HEK293 (cell line): Measurements from ENCODE around the gene PLXNA2.

ENCODE experiments used
- CTCF ChIP-seq: fragments of 450-650 bp; formaldehyde crosslinking; IDR thresholded peaks from 2 replicates; pipeline ENCODE4 v1.5.1; 2016; ENCODE audit warnings: missing biosample characterization, missing genetic modification characterization
- KLF1 ChIP-seq: fragments of 450-650 bp; formaldehyde crosslinking; IDR thresholded peaks from 2 replicates; pipeline ENCODE4 v1.5.1; 2016; ENCODE audit warnings: missing biosample characterization, missing genetic modification characterization
- REPIN1 ChIP-seq: fragments of 450-650 bp; formaldehyde crosslinking; IDR thresholded peaks from 2 replicates; pipeline ENCODE4 v1.5.1; 2017; ENCODE audit warnings: missing biosample characterization, missing genetic modification characterization, low read depth
- ZNF146 ChIP-seq: fragments of 450-650 bp; formaldehyde crosslinking; IDR thresholded peaks from 2 replicates; pipeline ENCODE4 v1.5.1; 2016; ENCODE audit warnings: missing biosample characterization, missing genetic modification characterization
- ZNF175 ChIP-seq: fragments of 450-650 bp; formaldehyde crosslinking; IDR thresholded peaks from 2 replicates; pipeline ENCODE4 v1.5.1; 2016; ENCODE audit warnings: missing biosample characterization, missing genetic modification characterization
- ZNF292 ChIP-seq: fragments of 450-650 bp; formaldehyde crosslinking; IDR thresholded peaks from 2 replicates; pipeline ENCODE4 v1.5.1; 2016; ENCODE audit warnings: low read depth, missing biosample characterization, missing genetic modification characterization, borderline replicate concordance
- ZNF423 ChIP-seq: fragments of 450-650 bp; formaldehyde crosslinking; IDR thresholded peaks from 2 replicates; pipeline ENCODE4 v1.5.1; 2016; ENCODE audit warnings: missing biosample characterization, missing genetic modification characterization
- ZNF544 ChIP-seq: fragments of 450-650 bp; formaldehyde crosslinking; IDR thresholded peaks from 2 replicates; pipeline ENCODE4 v1.5.0; 2017; ENCODE audit warnings: missing biosample characterization, missing genetic modification characterization
- ZNF548 ChIP-seq: fragments of 450-650 bp; formaldehyde crosslinking; IDR thresholded peaks from 2 replicates; pipeline ENCODE4 v1.5.1; 2016; ENCODE audit warnings: missing biosample characterization, missing genetic modification characterization
- ZNF621 ChIP-seq: fragments of 450-650 bp; formaldehyde crosslinking; IDR thresholded peaks from 2 replicates; pipeline ENCODE4 v1.5.1; 2017; ENCODE audit warnings: missing biosample characterization, missing genetic modification characterization
- ZNF776 ChIP-seq: fragments of 450-650 bp; formaldehyde crosslinking; IDR thresholded peaks from 2 replicates; pipeline ENCODE4 v1.5.0; 2017; ENCODE audit warnings: missing biosample characterization, missing genetic modification characterization, borderline replicate concordance
- ZNF785 ChIP-seq: fragments of 450-650 bp; formaldehyde crosslinking; IDR thresholded peaks from 2 replicates; pipeline ENCODE4 v1.5.1; 2016; ENCODE audit warnings: missing biosample characterization, missing genetic modification characterization
- ZNF791 ChIP-seq: fragments of 450-650 bp; formaldehyde crosslinking; IDR thresholded peaks from 2 replicates; pipeline ENCODE4 v1.5.1; 2016; ENCODE audit warnings: missing biosample characterization, missing genetic modification characterization
- TF ChIP-seq, protein P1 (sequence below): fragments of 450-650 bp; formaldehyde crosslinking; IDR thresholded peaks from 2 replicates; pipeline ENCODE4 v1.5.1; 2016; ENCODE audit warnings: missing biosample characterization, missing genetic modification characterization, borderline replicate concordance

- TF ChIP-seq REPIN1 (tag by site-specific recombination) (no peak), CTCF (tag by site-specific recombination) (no peak), ZNF785 (no peak), ZNF621 (no peak), ZNF791 (tag by site-specific recombination) (no peak), ZNF146 (tag by site-specific recombination) (no peak), ZNF548 (tag by site-specific recombination) (no peak), ZNF544 (tag by site-specific recombination) (no peak), ZNF776 (tag by site-specific recombination) (no peak), ZNF175 (no peak), ZNF292 (tag by site-specific recombination) (no peak), KLF1 (tag by site-specific recombination) (no peak), ZNF423 (no peak)
- TF ChIP-seq, protein P1, sequence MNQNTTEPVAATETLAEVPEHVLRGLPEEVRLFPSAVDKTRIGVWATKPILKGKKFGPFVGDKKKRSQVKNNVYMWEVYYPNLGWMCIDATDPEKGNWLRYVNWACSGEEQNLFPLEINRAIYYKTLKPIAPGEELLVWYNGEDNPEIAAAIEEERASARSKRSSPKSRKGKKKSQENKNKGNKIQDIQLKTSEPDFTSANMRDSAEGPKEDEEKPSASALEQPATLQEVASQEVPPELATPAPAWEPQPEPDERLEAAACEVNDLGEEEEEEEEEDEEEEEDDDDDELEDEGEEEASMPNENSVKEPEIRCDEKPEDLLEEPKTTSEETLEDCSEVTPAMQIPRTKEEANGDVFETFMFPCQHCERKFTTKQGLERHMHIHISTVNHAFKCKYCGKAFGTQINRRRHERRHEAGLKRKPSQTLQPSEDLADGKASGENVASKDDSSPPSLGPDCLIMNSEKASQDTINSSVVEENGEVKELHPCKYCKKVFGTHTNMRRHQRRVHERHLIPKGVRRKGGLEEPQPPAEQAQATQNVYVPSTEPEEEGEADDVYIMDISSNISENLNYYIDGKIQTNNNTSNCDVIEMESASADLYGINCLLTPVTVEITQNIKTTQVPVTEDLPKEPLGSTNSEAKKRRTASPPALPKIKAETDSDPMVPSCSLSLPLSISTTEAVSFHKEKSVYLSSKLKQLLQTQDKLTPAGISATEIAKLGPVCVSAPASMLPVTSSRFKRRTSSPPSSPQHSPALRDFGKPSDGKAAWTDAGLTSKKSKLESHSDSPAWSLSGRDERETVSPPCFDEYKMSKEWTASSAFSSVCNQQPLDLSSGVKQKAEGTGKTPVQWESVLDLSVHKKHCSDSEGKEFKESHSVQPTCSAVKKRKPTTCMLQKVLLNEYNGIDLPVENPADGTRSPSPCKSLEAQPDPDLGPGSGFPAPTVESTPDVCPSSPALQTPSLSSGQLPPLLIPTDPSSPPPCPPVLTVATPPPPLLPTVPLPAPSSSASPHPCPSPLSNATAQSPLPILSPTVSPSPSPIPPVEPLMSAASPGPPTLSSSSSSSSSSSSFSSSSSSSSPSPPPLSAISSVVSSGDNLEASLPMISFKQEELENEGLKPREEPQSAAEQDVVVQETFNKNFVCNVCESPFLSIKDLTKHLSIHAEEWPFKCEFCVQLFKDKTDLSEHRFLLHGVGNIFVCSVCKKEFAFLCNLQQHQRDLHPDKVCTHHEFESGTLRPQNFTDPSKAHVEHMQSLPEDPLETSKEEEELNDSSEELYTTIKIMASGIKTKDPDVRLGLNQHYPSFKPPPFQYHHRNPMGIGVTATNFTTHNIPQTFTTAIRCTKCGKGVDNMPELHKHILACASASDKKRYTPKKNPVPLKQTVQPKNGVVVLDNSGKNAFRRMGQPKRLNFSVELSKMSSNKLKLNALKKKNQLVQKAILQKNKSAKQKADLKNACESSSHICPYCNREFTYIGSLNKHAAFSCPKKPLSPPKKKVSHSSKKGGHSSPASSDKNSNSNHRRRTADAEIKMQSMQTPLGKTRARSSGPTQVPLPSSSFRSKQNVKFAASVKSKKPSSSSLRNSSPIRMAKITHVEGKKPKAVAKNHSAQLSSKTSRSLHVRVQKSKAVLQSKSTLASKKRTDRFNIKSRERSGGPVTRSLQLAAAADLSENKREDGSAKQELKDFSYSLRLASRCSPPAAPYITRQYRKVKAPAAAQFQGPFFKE (tag by site-specific recombination), result no peak
These were observed 10.6 kb downstream of the PLXNA2 start for GRCh38 chr1:208233546-208233945.
